ENCODE results near the gene NMNAT3. TPM values are rescaled to one million over a fixed set of nuclear protein-coding genes. Genes with fewer than 3 reads are reported as not detected.

The NMNAT3 gene
- total RNA-seq, 2 experiments from 2014 or later, result 1.1 to 2.3 TPM

GRCh38 chr3:139527265-139527664 is 150.5 kb downstream of the NMNAT3 start:
- no peak for DNase-seq
- Mint-ChIP-seq H3K27me3 (no peaks in the 10 kb centered on the region), H3K9me3 (no peaks in the 10 kb centered on the region), H3K36me3 (no peaks in the 10 kb centered on the region), H3K27ac (no peak overlapping the region), H3K4me1 (ENCODE audit: low read depth) (no peaks in the 10 kb centered on the region), H3K4me3 (no peak overlapping the region)
- intact Hi-C loops (cut with micrococcal nuclease), result loop anchor here (10.0 kb wide), 1 partner anchor 102 kb away; no protein-coding TSS in a partner anchor
- ChIA-PET CTCF (no interaction called here), POLR2A (no interaction called here)

GRCh38 chr3:139526146-139526545 is 151.6 kb downstream of the NMNAT3 start:
- intact Hi-C loops (cut with micrococcal nuclease), result loop anchor here (10.0 kb wide), 1 partner anchor 101 kb away; no protein-coding TSS in a partner anchor
- no peaks in the 10 kb centered on the region for H3K9me3 Mint-ChIP-seq
- no peak overlapping the region for H3K4me3 Mint-ChIP-seq
- POLR2A ChIA-PET, result no interaction called here
- H3K4me1 Mint-ChIP-seq (ENCODE audit: low read depth), result no peaks in the 10 kb centered on the region
- no peak overlapping the region for H3K27ac Mint-ChIP-seq
- H3K36me3 Mint-ChIP-seq, result no peaks in the 10 kb centered on the region
- DNase-seq, result no peak
- no peaks in the 10 kb centered on the region for H3K27me3 Mint-ChIP-seq
- CTCF ChIA-PET, result no interaction called here

GRCh38 chr3:139524841-139525636 is 152.7 kb downstream of the NMNAT3 start:
- Mint-ChIP-seq H3K36me3 (no peaks in the 10 kb centered on the region), H3K27me3 (peaks cover 2% of the 10 kb centered on the region), H3K27ac (no peak overlapping the region), H3K4me3 (no peak overlapping the region), H3K9me3 (no peaks in the 10 kb centered on the region), H3K4me1 (ENCODE audit: low read depth) (no peaks in the 10 kb centered on the region)
- DNase-seq, result no peak
- ChIA-PET POLR2A (no interaction called here), CTCF (no interaction called here)
- intact Hi-C loops (cut with micrococcal nuclease), result loop anchor here (10.0 kb wide), 1 partner anchor 100 kb away; no protein-coding TSS in a partner anchor

- H3K36me3 Mint-ChIP-seq, result no peaks in the 10 kb centered on the region
- H3K27me3 Mint-ChIP-seq, result peaks cover 2% of the 10 kb centered on the region
- no peaks in the 10 kb centered on the region for H3K9me3 Mint-ChIP-seq
- H3K27ac Mint-ChIP-seq, result no peak overlapping the region
- DNase-seq, result no peak
- intact Hi-C loops (cut with micrococcal nuclease), result loop anchor here (10.0 kb wide), 1 partner anchor 99 kb away; no protein-coding TSS in a partner anchor
- H3K4me1 Mint-ChIP-seq (ENCODE audit: low read depth), result no peaks in the 10 kb centered on the region
- CTCF ChIA-PET, result no interaction called here
- POLR2A ChIA-PET, result no interaction called here
- H3K4me3 Mint-ChIP-seq, result no peak overlapping the region
Observed at GRCh38 chr3:139523718-139524117, 154.1 kb downstream of the NMNAT3 start.

GRCh38 chr3:139523166-139523565 is 154.6 kb downstream of the NMNAT3 start:
- no peak for DNase-seq
- Mint-ChIP-seq H3K4me3 (no peak overlapping the region), H3K36me3 (no peaks in the 10 kb centered on the region), H3K27me3 (peaks cover 2% of the 10 kb centered on the region), H3K9me3 (no peaks in the 10 kb centered on the region), H3K4me1 (ENCODE audit: low read depth) (no peaks in the 10 kb centered on the region), H3K27ac (no peak overlapping the region)
- ChIA-PET POLR2A (no interaction called here), CTCF (no interaction called here)
- intact Hi-C loops (cut with micrococcal nuclease), result loop anchor here (10.0 kb wide), 1 partner anchor 98 kb away; no protein-coding TSS in a partner anchor

GRCh38 chr3:139522421-139522820 is 155.4 kb downstream of the NMNAT3 start:
- Mint-ChIP-seq H3K4me3 (no peak overlapping the region), H3K36me3 (no peaks in the 10 kb centered on the region), H3K4me1 (ENCODE audit: low read depth) (no peaks in the 10 kb centered on the region), H3K9me3 (no peaks in the 10 kb centered on the region), H3K27me3 (peaks cover 2% of the 10 kb centered on the region), H3K27ac (no peak overlapping the region)
- intact Hi-C loops (cut with micrococcal nuclease), result loop anchor here (10.0 kb wide), 1 partner anchor 98 kb away; no protein-coding TSS in a partner anchor
- CTCF ChIA-PET, result no interaction called here
- no peak for DNase-seq
- POLR2A ChIA-PET, result no interaction called here

- H3K36me3 Mint-ChIP-seq, result no peaks in the 10 kb centered on the region
- ChIA-PET CTCF (no interaction called here), POLR2A (no interaction called here)
- no peaks in the 10 kb centered on the region for H3K4me1 Mint-ChIP-seq (ENCODE audit: low read depth)
- no peak overlapping the region for H3K4me3 Mint-ChIP-seq
- no peak for DNase-seq
- H3K9me3 Mint-ChIP-seq, result no peaks in the 10 kb centered on the region
- H3K27ac Mint-ChIP-seq, result no peak overlapping the region
- peaks cover 2% of the 10 kb centered on the region for H3K27me3 Mint-ChIP-seq
- intact Hi-C loops (cut with micrococcal nuclease), result loop anchor here (10.0 kb wide), 1 partner anchor 97 kb away; no protein-coding TSS in a partner anchor
Observed at GRCh38 chr3:139521816-139522215, 156.0 kb downstream of the NMNAT3 start.

- Mint-ChIP-seq H3K36me3 (no peaks in the 10 kb centered on the region), H3K27ac (no peak overlapping the region), H3K4me1 (ENCODE audit: low read depth) (no peaks in the 10 kb centered on the region), H3K9me3 (no peaks in the 10 kb centered on the region), H3K27me3 (peaks cover 2% of the 10 kb centered on the region), H3K4me3 (no peak overlapping the region)
- ChIA-PET POLR2A (no interaction called here), CTCF (no interaction called here)
- no peak for DNase-seq
- intact Hi-C loops (cut with micrococcal nuclease), result loop anchor here (10.0 kb wide), 1 partner anchor 96 kb away; no protein-coding TSS in a partner anchor
Observed at GRCh38 chr3:139521144-139521543, 156.6 kb downstream of the NMNAT3 start.

GRCh38 chr3:139519998-139520737 is 157.6 kb downstream of the NMNAT3 start:
- no peaks in the 10 kb centered on the region for H3K4me1 Mint-ChIP-seq (ENCODE audit: low read depth)
- ChIA-PET CTCF (no interaction called here), POLR2A (no interaction called here)
- no peaks in the 10 kb centered on the region for H3K36me3 Mint-ChIP-seq
- no peaks in the 10 kb centered on the region for H3K9me3 Mint-ChIP-seq
- H3K27me3 Mint-ChIP-seq, result peaks cover 2% of the 10 kb centered on the region
- H3K27ac Mint-ChIP-seq, result no peak overlapping the region
- DNase-seq, result peak; percentile 34
- intact Hi-C loops (cut with micrococcal nuclease), result loop anchor here (10.0 kb wide), 1 partner anchor 95 kb away; no protein-coding TSS in a partner anchor
- H3K4me3 Mint-ChIP-seq, result no peak overlapping the region

GRCh38 chr3:139518926-139519842 is 158.6 kb downstream of the NMNAT3 start:
- POLR2A ChIA-PET, result no interaction called here
- DNase-seq, result no peak

GRCh38 chr3:139518306-139518705 is 159.5 kb downstream of the NMNAT3 start:
- CTCF ChIA-PET, result no interaction called here
- intact Hi-C loops (cut with micrococcal nuclease), result no loop called here
- no peaks in the 10 kb centered on the region for H3K4me1 Mint-ChIP-seq (ENCODE audit: low read depth)
- POLR2A ChIA-PET, result no interaction called here
- H3K36me3 Mint-ChIP-seq, result no peaks in the 10 kb centered on the region
- no peaks in the 10 kb centered on the region for H3K9me3 Mint-ChIP-seq
- no peak for DNase-seq
- no peak overlapping the region for H3K4me3 Mint-ChIP-seq
- H3K27ac Mint-ChIP-seq, result no peak overlapping the region
- peaks cover 2% of the 10 kb centered on the region for H3K27me3 Mint-ChIP-seq

More at GRCh38 chr3:139518926-139519842, 158.6 kb downstream of the NMNAT3 start:
- no peak overlapping the region for H3K27ac Mint-ChIP-seq
- H3K27me3 Mint-ChIP-seq, result peaks cover 2% of the 10 kb centered on the region
- intact Hi-C loops (cut with micrococcal nuclease), result no loop called here
- CTCF ChIA-PET, result no interaction called here
- no peak overlapping the region for H3K4me3 Mint-ChIP-seq
- no peaks in the 10 kb centered on the region for H3K4me1 Mint-ChIP-seq (ENCODE audit: low read depth)
- H3K9me3 Mint-ChIP-seq, result no peaks in the 10 kb centered on the region
- H3K36me3 Mint-ChIP-seq, result no peaks in the 10 kb centered on the region

Measured in activated CD4-positive, alpha-beta memory T cell treated with anti-CD3 and anti-CD28 coated beads for 36 hours (primary cell).